GM12878 (cell line): ENCODE results near the gene LIMS1.

Experiments used
- CHD2 ChIP-seq: IDR thresholded peaks from 2 replicates; pipeline ENCODE4 v1.6.1; 2011; ENCODE audit warnings: low read depth, low read length, improper control_type of control experiment, borderline replicate concordance
- POLR2AphosphoS5 ChIP-seq: IDR thresholded peaks from 2 replicates; pipeline ENCODE4 v1.6.1; 2011; ENCODE audit warnings: mild to moderate bottlenecking, low read length, inconsistent platforms
- SRF ChIP-seq, 2 experiments: IDR thresholded peaks; 2 replicates each; pipeline ENCODE4 v1.6.1; 2011; ENCODE audit warnings: low read depth in 2 of 2, low read length in 2 of 2, mild to moderate bottlenecking in 1 of 2, moderate library complexity in 1 of 2
- TF ChIP-seq, protein P1 (sequence below), 3 experiments: IDR thresholded peaks in 2 of 3; conservative IDR thresholded peaks in 1 of 3; 2 replicates each; pipeline ENCODE4 v1.5.1; 2011; ENCODE audit warnings: low read depth in 3 of 3, low read length in 3 of 3, mild to moderate bottlenecking in 3 of 3, control low read depth in 2 of 3, moderate library complexity in 2 of 3, inconsistent platforms in 1 of 3, mixed read lengths in 1 of 3; ENCODE audit not compliant: control insufficient read depth in 2 of 3, insufficient read depth in 1 of 3; ENCODE audit errors: extremely low read depth in 1 of 3

DNA sequence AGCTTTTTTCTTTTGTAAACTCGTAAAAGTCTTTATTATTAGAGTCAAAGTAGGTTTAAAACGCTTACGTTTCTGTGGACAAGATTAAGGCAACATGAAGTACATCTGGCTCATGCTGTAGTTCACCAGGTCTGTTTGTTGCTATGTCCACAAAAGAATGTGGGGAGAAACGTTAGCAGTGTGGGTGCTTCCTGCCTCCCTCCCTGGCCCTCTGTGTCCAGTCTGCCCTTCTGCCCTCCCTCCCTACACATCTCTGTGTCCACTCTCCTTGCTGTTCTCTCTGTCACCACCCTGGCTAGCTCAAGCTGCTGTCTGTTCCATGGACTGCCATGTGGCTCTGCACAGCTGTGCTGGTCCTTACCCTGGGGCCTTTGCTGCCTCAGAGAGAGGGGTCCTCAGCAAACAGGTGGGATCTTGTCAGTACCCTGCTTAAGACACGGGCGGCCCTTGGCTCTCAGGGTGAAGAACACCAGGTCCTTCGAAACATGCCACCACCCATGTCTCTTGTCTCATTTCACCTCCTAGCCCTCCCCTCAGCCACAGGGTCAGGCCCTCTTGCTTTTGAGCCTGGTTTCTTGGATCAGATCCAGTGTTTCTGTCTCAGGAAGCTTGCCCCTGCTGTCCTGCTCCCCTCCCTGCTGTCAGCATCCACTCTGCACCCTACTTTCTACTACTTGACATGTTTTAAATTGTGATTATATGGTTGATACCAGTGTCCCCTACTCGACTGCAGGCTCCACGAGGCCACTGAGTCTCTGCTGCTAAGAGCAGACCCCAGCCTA lies 79.2 kb downstream of the LIMS1 start:
- TF ChIP-seq CHD2: no peak
- TF ChIP-seq, protein P1, sequence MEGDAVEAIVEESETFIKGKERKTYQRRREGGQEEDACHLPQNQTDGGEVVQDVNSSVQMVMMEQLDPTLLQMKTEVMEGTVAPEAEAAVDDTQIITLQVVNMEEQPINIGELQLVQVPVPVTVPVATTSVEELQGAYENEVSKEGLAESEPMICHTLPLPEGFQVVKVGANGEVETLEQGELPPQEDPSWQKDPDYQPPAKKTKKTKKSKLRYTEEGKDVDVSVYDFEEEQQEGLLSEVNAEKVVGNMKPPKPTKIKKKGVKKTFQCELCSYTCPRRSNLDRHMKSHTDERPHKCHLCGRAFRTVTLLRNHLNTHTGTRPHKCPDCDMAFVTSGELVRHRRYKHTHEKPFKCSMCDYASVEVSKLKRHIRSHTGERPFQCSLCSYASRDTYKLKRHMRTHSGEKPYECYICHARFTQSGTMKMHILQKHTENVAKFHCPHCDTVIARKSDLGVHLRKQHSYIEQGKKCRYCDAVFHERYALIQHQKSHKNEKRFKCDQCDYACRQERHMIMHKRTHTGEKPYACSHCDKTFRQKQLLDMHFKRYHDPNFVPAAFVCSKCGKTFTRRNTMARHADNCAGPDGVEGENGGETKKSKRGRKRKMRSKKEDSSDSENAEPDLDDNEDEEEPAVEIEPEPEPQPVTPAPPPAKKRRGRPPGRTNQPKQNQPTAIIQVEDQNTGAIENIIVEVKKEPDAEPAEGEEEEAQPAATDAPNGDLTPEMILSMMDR (IDR thresholded peaks at IDR 0.05 in 2 of 3, conservative IDR thresholded peaks at IDR 0.05 in 1 of 3; ENCODE audit: control insufficient read depth in 2 of 3, extremely low read depth in 1 of 3, insufficient read depth in 1 of 3, low read depth in 3 of 3, low read length in 3 of 3): no peak
- TF ChIP-seq SRF (IDR thresholded peaks at IDR 0.05; ENCODE audit: low read depth in 2 of 2, low read length in 2 of 2): no peak
- TF ChIP-seq POLR2AphosphoS5: no peak
